Measurements from ENCODE around the gene SLC12A5. TPM values are rescaled to one million over a fixed set of nuclear protein-coding genes. Genes with fewer than 3 reads are reported as not detected.

SLC12A5 gene
- total and polyA plus RNA-seq, 2 of the 4 experiments (the other 2 are of a cell fraction), result 2.2 TPM; not detected in 1

- no peak overlapping the region for H2AFZ ChIP-seq (replicated peaks; ENCODE audit: low read length, poor library complexity)
- ATAC-seq (ENCODE audit: low read depth) (no peak), DNase-seq (no peak)
- dilution Hi-C loops (cut with HindIII; ENCODE audit: low sequenced_read_pairs, unreplicated experiment), result no loop called here
- POLR2A ChIA-PET (ENCODE audit: unreplicated experiment), result no interaction called here
- H4K5ac ChIP-seq (ENCODE audit: low read depth, low read length), result no peak overlapping the region
- no peaks in the 10 kb centered on the region for H3K9me1 ChIP-seq (ENCODE audit: insufficient read depth, low read length)
- H3K4me3 ChIP-seq (ENCODE audit: insufficient read depth, low read depth, low read length), result no peak overlapping the region
- H2BK20ac ChIP-seq (ENCODE audit: low read depth, low read length), result no peak overlapping the region
- H3K18ac ChIP-seq (ENCODE audit: low read depth, low read length), result no peak overlapping the region
- no peak for TF ChIP-seq CTCF (conservative IDR thresholded peaks at IDR 0.05; ENCODE audit: low read depth, low read length)
- TF ChIP-seq MAFK (IDR thresholded peaks at IDR 0.05; ENCODE audit: low read depth, low read length), result no peak
- no peak for TF ChIP-seq FOS (IDR thresholded peaks at IDR 0.05; ENCODE audit: low read depth, low read length)
- no peak for TF ChIP-seq CEBPB (IDR thresholded peaks at IDR 0.05; ENCODE audit: low read depth, low read length)
- TF ChIP-seq RAD21 (IDR thresholded peaks at IDR 0.05; ENCODE audit: low read length), result no peak
- TF ChIP-seq SMC3 (IDR thresholded peaks at IDR 0.05; ENCODE audit: low read depth, low read length), result no peak
- no peak for TF ChIP-seq POLR2A (IDR thresholded peaks at IDR 0.05; ENCODE audit: low read depth, low read length)
- TF ChIP-seq MAZ (IDR thresholded peaks at IDR 0.05; ENCODE audit: borderline replicate concordance, low read depth, low read length), result no peak
- no peak for TF ChIP-seq RCOR1 (IDR thresholded peaks at IDR 0.05; ENCODE audit: insufficient replicate concordance, low read length)
- no peak for TF ChIP-seq ELK1 (IDR thresholded peaks at IDR 0.05; ENCODE audit: borderline replicate concordance, low read depth, low read length)
- no peak for TF ChIP-seq NFE2L2 (IDR thresholded peaks at IDR 0.05; ENCODE audit: low read depth, low read length)
- no peaks in the 10 kb centered on the region for H3K4me1 ChIP-seq (ENCODE audit: control insufficient read depth, insufficient read depth, low read length)
- no peak overlapping the region for H3K56ac ChIP-seq (ENCODE audit: extremely low read depth, insufficient read depth, low read length)
- no peak overlapping the region for H2AK5ac ChIP-seq (ENCODE audit: low read depth, low read length)
- no peak overlapping the region for H2BK120ac ChIP-seq (ENCODE audit: low read depth, low read length)
- no peak overlapping the region for H3K14ac ChIP-seq (replicated peaks; ENCODE audit: low read depth, low read length)
- H3K27me3 ChIP-seq (ENCODE audit: control insufficient read depth, insufficient read depth, low read length), result peaks cover 67% of the 10 kb centered on the region
- no peak overlapping the region for H2BK5ac ChIP-seq (ENCODE audit: low read depth, low read length, poor library complexity, severe bottlenecking)
- 50% methylated on average over 1 of the region's 3 CpGs; no CpG with 5 or more reads in 1 of the 2 experiments for WGBS, 2 experiments (ENCODE audit: extremely low coverage in 2 of 2, insufficient read length in 1 of 2)
- no peak overlapping the region for H3K23ac ChIP-seq (ENCODE audit: low read depth, low read length)
- H3K27ac ChIP-seq (ENCODE audit: insufficient read depth, low read length), result no peak overlapping the region
- no peaks in the 10 kb centered on the region for H3K9me3 ChIP-seq (ENCODE audit: control insufficient read depth, insufficient read depth, low read length)
- intact Hi-C loops (cut with micrococcal nuclease), result no loop called here
- BruUV-seq (replicated peaks), result no TSS peak
- no peaks in the 10 kb centered on the region for H3K36me3 ChIP-seq (ENCODE audit: control insufficient read depth, insufficient read depth, low read length)
- H3K4ac ChIP-seq (ENCODE audit: low read depth, low read length), result no peak overlapping the region
- H3K9ac ChIP-seq (ENCODE audit: low read depth, low read length), result no peak overlapping the region
- no peak overlapping the region for H2BK15ac ChIP-seq (ENCODE audit: low read depth, low read length)
- no peaks in the 10 kb centered on the region for H3K79me1 ChIP-seq (ENCODE audit: low read depth in 1 of 2, low read length in 2 of 2)
- no peak overlapping the region for H4K8ac ChIP-seq (ENCODE audit: low read depth in 2 of 2, low read length in 2 of 2)
- H4K20me1 ChIP-seq (ENCODE audit: insufficient read depth, low read length), result no peaks in the 10 kb centered on the region
- H2AK9ac ChIP-seq (replicated peaks; ENCODE audit: low read depth, low read length, poor library complexity), result no peak overlapping the region
- no peak overlapping the region for H4K91ac ChIP-seq (ENCODE audit: insufficient read depth, low read depth, low read length)
- H3K4me2 ChIP-seq (ENCODE audit: low read depth, low read length), result no peak overlapping the region
- CTCF ChIA-PET, result no interaction called here
- in situ Hi-C loops (cut with MboI; ENCODE audit: low sequenced_read_pairs), result no loop called here
Measured at GRCh38 chr20:46002008-46002407, 27.0 kb upstream of the SLC12A5 start.
